Upper lobe of left lung (tissue), 6 donors: ENCODE data around the gene MARVELD3. TPM values are rescaled to one million over a fixed set of nuclear protein-coding genes. Genes with fewer than 3 reads are reported as not detected.

Experiments used
- ATAC-seq, 2 donors: fragments of 200-7000 bp; cut with Tn5 transposase; one replicate each; pipeline ENCODE4 v1.9.1; 2022; ENCODE audit warnings: mild to moderate bottlenecking in 2 of 2, moderate library complexity in 2 of 2; ENCODE audit not compliant: low FRiP score in 2 of 2
- DNase-seq, 2 donors: peaks; one replicate each; pipeline ENCODE4 v3.0.0-alpha.2; 2019 to 2020
- H3K27ac ChIP-seq, 4 donors: fragments of 200-600 bp; sonication (generic); one replicate each; pipeline ENCODE4 v1.5.1; 2016 to 2019
- H3K27me3 ChIP-seq, 4 donors: fragments of 200-600 bp; sonication (generic); one replicate each; pipeline ENCODE4 v1.5.1; 2017 to 2019
- H3K36me3 ChIP-seq, 4 donors: fragments of 200-600 bp; sonication (generic); one replicate each; pipeline ENCODE4 v1.5.1; 2016 to 2019
- H3K4me1 ChIP-seq, 4 donors: fragments of 200-600 bp; sonication (generic); one replicate each; pipeline ENCODE4 v1.5.1; 2018 to 2019
- H3K4me3 ChIP-seq, 4 donors: fragments of 200-600 bp; sonication (generic); one replicate each; pipeline ENCODE4 v1.5.1; 2017 to 2019; ENCODE audit warnings: mild to moderate bottlenecking in 2 of 4, moderate library complexity in 1 of 4
- H3K9me3 ChIP-seq, 4 donors: fragments of 200-600 bp; sonication (generic); one replicate each; pipeline ENCODE4 v1.5.1; 2018 to 2019
- CTCF ChIP-seq, 6 experiments: fragments of 450-650 bp in 4 of 6; fragments of 200-600 bp in 2 of 6; sonication (generic) in 2 of 6; IDR thresholded peaks; one replicate each; pipeline ENCODE4 v1.5.1; 2016 to 2019; ENCODE audit warnings: antibody characterized with exemption in 6 of 6
- EP300 ChIP-seq, 4 donors: sonication (generic); formaldehyde crosslinking; IDR thresholded peaks; one replicate each; pipeline ENCODE4 v1.5.1; 2017; ENCODE audit warnings: antibody characterized with exemption in 4 of 4, control low read depth in 2 of 4
- POLR2A ChIP-seq, 4 donors: fragments of 450-650 bp; IDR thresholded peaks; one replicate each; pipeline ENCODE4 v1.5.1; 2016 to 2017; ENCODE audit warnings: antibody characterized with exemption in 4 of 4, mild to moderate bottlenecking in 2 of 4
- POLR2AphosphoS5 ChIP-seq, 2 donors: sonication (generic); formaldehyde crosslinking; IDR thresholded peaks; one replicate each; pipeline ENCODE4 v1.5.1; 2017; ENCODE audit warnings: antibody characterized with exemption in 2 of 2
- WGBS, 2 donors: methylation state at CpG; one replicate each; pipeline ENCODE4 v1.1.5; 2017 to 2018; 5-methylcytosine and 5-hydroxymethylcytosine counted together
- total RNA-seq, 6 donors: library from RNA; depleted of rRNA in 4 of 6; stranded (reverse); fragments of >200 nt in 4 of 6; gene quantifications; one replicate each; pipeline versions ENCODE4 v1.1.0 to v1.2.1, GENCODE V29; 2016 to 2021
- donor health status: DM: no; HTN: no; CAD: no; lungs with moderate emphysema.
- donor health status: DM: no; HTN: yes; CAD: no; lungs with severe emphysema.

Gene MARVELD3
- total RNA-seq, 6 donors from 2014 or later = 5.5 to 24.1 (median 13.6) TPM

GRCh38 chr16:71590584-71590983 lies 35.4 kb upstream of the MARVELD3 start:
- TF ChIP-seq CTCF (IDR thresholded peaks at IDR 0.05) = no peak
- TF ChIP-seq POLR2A (IDR thresholded peaks at IDR 0.05) = no peak
- TF ChIP-seq POLR2AphosphoS5 (IDR thresholded peaks at IDR 0.05) = no peak
- no peak for TF ChIP-seq EP300 (IDR thresholded peaks at IDR 0.05)
- Histone ChIP-seq H3K4me3 (no peak overlapping the region), H3K27me3 (no peaks in the 10 kb centered on the region), H3K27ac (no peak overlapping the region), H3K4me1 (peaks cover 0 to 13% (median 0%) of the 10 kb centered on the region in 4 donors), H3K36me3 (no peaks in the 10 kb centered on the region), H3K9me3 (no peaks in the 10 kb centered on the region)
- DNase-seq (no peak), ATAC-seq (no peak)
- WGBS, 2 donors = 80 to 86% methylated on average over 4 of the region's 4 CpGs

DNA sequence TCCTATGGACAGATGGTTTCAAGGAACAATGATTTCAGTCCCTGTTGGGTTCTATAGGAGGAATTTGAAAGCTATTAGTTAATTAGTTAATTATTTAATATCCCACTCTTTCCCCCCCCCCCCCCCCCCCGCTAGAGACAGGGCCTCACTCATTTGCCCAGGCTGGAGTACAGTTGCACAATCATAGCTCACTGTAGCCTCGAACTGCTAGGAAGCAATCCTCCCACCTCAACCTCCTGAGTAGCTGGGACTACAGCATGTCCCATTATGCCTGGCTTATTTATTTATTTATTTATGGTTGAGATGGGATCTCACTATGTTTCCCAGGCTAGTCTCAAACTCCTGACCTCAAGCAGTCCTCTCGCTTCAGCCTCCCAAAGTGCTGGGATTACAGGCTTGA lies 34.1 kb upstream of the MARVELD3 start:
- 76 to 80% methylated on average over 3 of the region's 3 CpGs for WGBS, 2 donors
- no peak overlapping the region for H3K27ac ChIP-seq
- no peaks in the 10 kb centered on the region for H3K9me3 ChIP-seq
- no peak for TF ChIP-seq EP300 (IDR thresholded peaks at IDR 0.05)
- TF ChIP-seq POLR2A (IDR thresholded peaks at IDR 0.05) = no peak
- no peak for TF ChIP-seq CTCF (IDR thresholded peaks at IDR 0.05)
- no peak for TF ChIP-seq POLR2AphosphoS5 (IDR thresholded peaks at IDR 0.05)
- no peak overlapping the region for H3K4me3 ChIP-seq
- peaks cover 0 to 16% (median 0%) of the 10 kb centered on the region in 4 donors for H3K4me1 ChIP-seq
- ATAC-seq = no peak
- no peaks in the 10 kb centered on the region for H3K36me3 ChIP-seq
- DNase-seq = no peak
- H3K27me3 ChIP-seq = no peaks in the 10 kb centered on the region

DNA sequence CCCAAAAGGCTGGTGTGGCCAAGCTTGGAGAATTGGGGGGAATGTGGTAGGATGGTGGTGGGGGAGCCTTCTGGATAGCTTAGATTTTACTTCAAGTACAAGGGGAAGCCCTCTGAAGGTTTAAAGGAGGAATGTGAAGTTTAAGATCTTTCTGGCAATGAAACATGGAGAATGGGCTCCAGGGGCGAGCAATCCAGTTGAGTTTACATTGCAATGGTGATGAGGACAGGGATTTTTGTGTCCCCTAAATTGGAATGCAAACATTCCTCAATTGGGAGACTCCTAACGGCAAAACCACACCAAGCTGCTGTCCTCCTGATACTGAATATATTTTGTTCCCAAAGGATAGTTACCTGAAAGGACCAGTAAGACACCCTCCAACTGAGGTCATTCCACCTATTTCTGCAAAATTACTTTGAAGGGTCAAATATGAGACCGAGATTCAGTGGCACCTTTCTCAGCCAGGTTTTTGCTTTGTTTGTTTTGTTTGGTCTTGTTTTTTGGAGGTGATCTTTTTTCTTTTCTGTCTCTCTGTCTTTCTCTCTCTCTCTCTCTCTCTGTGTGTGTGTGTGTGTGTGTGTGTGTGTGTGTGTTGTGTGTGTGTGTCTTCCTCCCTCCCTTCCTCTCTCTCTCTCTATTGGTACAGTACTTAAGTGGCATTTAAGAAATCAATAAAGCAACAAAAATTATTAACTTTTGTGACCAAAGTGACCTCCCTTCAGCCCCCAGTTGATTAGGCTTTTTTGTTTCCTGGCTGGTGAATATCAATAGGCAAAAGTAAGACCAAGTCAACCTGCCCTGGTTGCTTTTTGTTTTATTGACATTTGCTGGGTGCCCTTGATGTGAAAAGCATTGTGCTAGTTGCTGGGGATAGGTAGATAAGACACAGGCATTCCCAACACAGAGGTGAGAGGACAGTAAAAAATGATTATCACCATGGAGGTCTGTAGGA lies 32.7 kb upstream of the MARVELD3 start:
- H3K4me1 ChIP-seq = peaks cover 0 to 16% (median 0%) of the 10 kb centered on the region in 4 donors
- no peak for ATAC-seq
- DNase-seq = no peak
- H3K27ac ChIP-seq = peak overlapping the region in 2 of 4 donors; percentile 4 to 8
- H3K36me3 ChIP-seq = no peaks in the 10 kb centered on the region
- H3K27me3 ChIP-seq = no peaks in the 10 kb centered on the region
- WGBS, 2 donors = 61 to 69% methylated on average over 3 of the region's 3 CpGs
- H3K4me3 ChIP-seq = no peak overlapping the region
- H3K9me3 ChIP-seq = no peaks in the 10 kb centered on the region
- TF ChIP-seq CTCF (IDR thresholded peaks at IDR 0.05) (no peak), POLR2A (IDR thresholded peaks at IDR 0.05) (no peak), EP300 (IDR thresholded peaks at IDR 0.05) (no peak), POLR2AphosphoS5 (IDR thresholded peaks at IDR 0.05) (no peak)

DNA sequence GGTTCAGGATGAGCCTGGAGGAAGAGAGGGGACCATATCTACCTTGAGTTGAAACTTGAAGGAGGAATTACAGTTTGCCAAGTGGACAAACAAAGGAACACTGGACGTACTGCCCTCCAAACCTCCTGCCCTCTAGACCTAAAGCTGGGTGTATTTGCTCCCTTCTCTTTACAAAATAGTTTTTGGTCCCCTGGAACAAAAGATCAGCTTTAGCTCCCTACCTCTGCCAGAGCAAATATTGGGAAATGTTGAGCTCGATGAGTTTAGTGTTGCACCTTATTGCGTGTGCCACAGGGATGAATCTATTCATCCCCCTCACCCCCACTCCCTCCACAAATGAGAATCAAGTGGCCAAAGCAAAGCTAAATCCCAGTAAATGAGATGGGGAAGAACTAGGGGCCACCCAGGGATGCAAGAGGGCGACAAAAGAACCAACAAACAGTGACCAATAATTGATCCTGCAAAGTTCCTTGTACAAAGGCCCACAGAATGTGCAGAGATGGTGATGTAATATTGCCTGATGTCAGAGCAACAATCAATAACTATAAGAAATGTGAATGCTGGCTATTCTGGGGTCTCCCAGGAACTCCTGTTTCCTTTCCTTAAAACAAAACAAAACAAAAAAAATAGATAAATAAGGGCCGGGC lies 31.9 kb upstream of the MARVELD3 start:
- Histone ChIP-seq H3K36me3 (no peaks in the 10 kb centered on the region), H3K27ac (peak overlapping the region in 2 of 4 donors; percentile 4 to 8), H3K9me3 (no peaks in the 10 kb centered on the region), H3K4me1 (peaks cover 0 to 16% (median 0%) of the 10 kb centered on the region in 4 donors), H3K27me3 (no peaks in the 10 kb centered on the region), H3K4me3 (no peak overlapping the region)
- TF ChIP-seq POLR2A (IDR thresholded peaks at IDR 0.05) (no peak), EP300 (IDR thresholded peaks at IDR 0.05) (no peak), CTCF (IDR thresholded peaks at IDR 0.05) (no peak), POLR2AphosphoS5 (IDR thresholded peaks at IDR 0.05) (no peak)
- 70 to 81% methylated on average over 5 of the region's 5 CpGs for WGBS, 2 donors
- ATAC-seq (no peak), DNase-seq (no peak)
